Measurements from ENCODE around the gene UBE2J2. TPM values are rescaled to one million over a fixed set of nuclear protein-coding genes. Genes with fewer than 3 reads are reported as not detected.

Gene UBE2J2
- total RNA-seq, 1 donor from 2014 or later = 68.9 TPM

GRCh38 chr1:1309251-1310108, 35.8 kb upstream of the UBE2J2 start:
- no peak for DNase-seq (ENCODE audit: low spot score)

DNA sequence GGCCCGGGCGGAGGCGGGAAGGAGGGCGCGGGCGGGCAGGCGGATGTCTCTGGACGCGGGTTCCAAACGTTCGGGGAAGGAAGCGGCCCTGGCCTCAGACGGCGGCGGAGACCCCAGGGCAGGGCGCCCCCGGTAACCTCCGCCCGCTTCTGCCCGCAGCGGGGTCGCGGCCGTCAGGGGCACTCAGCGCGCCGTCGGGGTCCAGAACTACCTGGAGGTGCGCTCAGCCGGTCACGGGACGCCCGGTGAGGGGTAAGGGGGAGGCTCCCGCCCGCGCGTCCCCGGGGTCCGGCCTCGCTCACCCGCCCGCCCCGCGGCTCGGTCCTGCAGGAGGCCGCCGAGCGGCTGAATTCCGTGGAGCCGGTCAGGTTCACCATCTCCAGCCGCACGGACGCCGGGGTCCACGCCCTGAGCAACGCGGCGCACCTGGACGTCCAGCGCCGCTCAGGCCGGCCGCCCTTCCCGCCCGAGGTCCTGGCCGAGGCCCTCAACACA, 35.1 kb upstream of the UBE2J2 start:
- no peak for DNase-seq (ENCODE audit: low spot score)

GRCh38 chr1:1307923-1308755, 34.5 kb upstream of the UBE2J2 start, which contains the start of the genes ACAP3 and PUSL1:
TSS of gene ACAP3 (minus strand) at chr1:1307930. CDS start at chr1:1307815, 115 bp downstream.
TSS of gene PUSL1 (plus strand) at chr1:1308597. CDS start at chr1:1308644, 47 bp downstream.
- peak; percentile 87 for DNase-seq (ENCODE audit: low spot score)

- DNase-seq (ENCODE audit: low spot score) = no peak
Measured at GRCh38 chr1:1307261-1307922, 33.7 kb upstream of the UBE2J2 start.

DNA sequence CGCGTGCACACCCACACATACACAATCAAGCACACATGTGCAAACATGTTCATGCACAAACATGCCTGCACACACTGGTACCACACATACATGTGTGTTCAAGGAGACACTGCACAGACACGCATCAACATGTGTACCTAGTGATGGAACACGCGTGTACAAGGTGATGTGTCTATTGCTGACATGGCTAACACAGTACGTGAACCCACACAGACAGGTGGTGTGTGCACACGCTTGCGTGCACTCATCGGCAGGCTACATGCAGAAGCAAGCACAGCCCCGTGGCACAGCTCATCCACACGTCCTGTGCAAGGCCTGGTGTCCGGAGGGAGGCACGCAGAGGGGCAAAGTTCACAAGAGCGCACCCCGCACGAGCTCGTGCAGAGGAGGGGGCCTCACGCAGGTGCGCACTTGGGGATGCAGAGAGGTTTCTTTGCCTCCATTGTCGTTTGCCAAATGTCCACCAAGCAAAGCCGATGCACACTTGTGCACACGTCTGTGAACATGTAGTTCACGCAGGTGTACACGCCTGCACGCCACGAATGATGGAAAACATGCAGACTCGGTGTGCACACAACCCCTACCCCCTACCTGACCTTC, 33.1 kb upstream of the UBE2J2 start:
- DNase-seq (ENCODE audit: low spot score) = no peak

DNA sequence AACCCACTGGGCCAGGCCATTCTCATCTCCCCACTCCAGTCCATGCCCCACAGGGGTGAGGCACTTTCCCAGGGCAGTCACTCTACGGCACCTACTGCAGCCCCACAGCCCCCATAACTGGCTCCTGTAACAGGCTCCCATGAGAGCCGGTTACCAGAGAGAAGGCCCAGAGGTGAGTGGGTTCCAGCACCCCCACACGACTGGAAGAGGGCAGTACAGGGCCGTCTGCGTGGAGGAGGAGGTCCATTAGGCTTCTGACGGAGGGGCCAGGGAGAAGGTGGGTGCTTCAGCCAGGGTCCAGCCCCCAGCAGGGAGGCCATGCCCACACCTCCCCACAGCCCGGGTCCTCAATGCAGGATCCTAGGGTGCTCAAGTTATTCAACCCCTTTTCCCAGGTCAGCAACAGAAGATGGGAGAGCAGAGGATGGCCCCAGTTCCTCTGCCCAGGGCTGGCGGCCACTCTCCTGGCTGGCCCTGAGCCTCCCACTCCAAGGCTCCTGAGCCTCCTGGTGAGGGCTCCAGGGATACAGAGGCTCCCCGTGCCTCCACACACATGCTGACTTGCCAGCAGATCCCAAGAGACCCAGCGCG, 32.5 kb upstream of the UBE2J2 start:
- no peak for DNase-seq (ENCODE audit: low spot score)

DNA sequence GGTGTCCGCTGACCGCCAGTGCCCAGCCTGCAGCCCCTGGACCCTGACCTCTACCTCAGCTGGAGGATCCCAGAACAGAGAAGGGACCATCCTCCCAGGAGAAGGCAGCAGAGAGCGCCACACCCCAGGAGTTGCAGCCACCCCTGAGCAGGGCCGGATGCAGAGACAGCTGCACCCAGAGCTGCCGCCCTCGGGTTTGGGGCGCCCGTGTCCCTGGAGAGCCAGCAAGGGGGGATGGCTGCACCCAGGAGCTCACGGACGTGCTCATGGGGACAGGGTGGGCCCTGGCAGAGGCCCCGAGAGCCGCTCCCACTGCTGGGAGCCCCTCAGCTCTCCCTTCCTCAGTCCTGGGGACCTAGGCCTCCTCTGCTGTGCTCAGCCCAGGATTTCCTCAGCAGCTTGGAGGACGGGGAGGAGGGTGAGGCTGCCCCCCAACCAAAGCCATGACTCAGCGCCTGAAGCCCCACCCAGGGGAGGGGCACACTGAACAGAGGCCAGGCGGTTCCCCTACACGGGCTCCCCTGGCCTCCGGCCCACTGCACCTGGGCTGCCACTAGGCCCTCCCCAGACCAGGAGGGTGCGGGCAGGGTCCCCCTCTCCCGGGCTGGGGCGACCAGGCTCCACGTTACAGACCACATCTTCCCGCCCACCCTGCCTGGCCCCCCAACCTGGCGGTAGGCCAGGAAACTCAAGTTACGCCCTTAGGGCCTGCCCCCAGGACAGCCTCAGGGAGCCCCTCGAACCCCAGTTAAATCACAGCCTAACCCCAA, 31.8 kb upstream of the UBE2J2 start:
- peak; percentile 51 for DNase-seq (ENCODE audit: low spot score)

GRCh38 chr1:1304331-1305299, 31.0 kb upstream of the UBE2J2 start:
- DNase-seq (ENCODE audit: low spot score) = peak; percentile 87

- DNase-seq (ENCODE audit: low spot score) = no peak
Measured at GRCh38 chr1:1303736-1304135, 30.1 kb upstream of the UBE2J2 start.

GRCh38 chr1:1302951-1303509, 29.4 kb upstream of the UBE2J2 start:
- no peak for DNase-seq (ENCODE audit: low spot score)

DNA sequence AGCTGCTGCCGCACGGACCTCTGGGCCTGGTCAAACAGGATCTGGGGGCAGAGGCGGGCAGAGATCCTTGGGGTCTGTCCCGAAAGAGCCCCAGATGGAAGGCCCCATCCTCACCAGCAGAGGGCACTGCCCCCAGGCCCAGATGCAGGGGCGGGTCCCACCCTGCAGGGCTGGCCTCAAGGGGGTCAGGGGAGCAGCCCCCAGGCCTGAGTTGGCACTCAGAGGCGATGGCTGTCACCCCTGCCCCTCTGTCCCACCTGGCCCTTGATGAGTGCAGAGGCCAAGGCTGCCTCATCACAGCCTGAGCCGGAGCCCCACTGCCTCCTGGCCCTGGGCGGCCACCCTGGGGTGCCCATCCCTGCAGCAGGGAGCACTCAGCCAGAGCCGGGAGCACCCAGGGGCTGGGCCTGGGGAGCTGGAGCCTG, 28.4 kb upstream of the UBE2J2 start:
- no peak for DNase-seq (ENCODE audit: low spot score)

DNA sequence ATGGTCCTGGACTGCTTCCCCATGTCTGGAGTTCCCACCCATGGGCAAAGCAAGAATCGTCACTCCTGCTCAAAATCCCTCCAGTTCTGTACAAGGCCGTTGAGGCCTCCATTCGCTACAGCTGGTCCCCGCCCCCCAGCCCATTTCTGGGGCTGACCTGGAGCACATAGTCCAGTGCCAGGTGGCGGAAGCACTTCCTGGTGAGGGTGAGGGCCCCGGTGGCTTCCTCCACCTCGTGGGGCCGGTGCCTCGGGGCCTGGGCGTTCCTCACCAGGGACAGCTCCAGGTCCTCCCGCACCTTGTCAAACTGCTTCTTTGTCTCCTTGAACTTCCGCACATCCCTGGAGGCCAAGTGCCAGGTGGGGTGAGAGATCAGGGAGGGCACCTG, 26.7 kb upstream of the UBE2J2 start:
- no peak for DNase-seq (ENCODE audit: low spot score)

DNA sequence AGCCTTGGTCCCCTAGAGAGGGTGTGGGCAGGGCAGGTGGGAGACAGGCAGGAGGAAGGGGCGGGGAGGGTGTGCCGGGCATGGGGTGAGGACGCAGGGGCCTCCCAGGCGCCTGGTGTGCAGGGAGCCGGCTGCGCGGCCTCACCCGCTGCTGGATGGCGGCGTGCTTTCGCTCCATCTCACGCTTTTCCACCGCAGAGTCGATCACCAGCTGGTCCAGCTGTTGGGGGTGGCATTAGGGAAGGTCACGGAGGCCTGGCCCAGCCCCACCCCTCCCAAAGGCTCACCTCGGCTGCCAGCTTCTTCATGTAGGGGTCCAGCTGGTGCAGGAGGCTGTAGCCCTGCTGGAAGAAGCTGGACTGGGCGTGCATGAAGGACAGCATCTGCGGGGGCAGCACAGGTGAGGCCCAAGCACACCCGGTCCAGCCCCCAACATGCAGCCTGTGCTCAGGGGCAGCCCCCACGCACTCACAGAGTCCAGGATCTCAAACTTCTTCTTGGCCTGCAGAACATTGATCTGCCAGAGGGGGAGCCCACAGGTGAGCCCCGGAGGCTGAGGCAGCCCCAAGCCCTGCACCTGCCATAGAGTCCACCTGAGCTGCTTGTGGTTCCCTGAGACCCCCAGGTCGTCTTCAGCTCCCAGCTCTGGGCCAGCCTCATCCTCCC, 26.2 kb upstream of the UBE2J2 start:
- no peak for DNase-seq (ENCODE audit: low spot score)

DNA sequence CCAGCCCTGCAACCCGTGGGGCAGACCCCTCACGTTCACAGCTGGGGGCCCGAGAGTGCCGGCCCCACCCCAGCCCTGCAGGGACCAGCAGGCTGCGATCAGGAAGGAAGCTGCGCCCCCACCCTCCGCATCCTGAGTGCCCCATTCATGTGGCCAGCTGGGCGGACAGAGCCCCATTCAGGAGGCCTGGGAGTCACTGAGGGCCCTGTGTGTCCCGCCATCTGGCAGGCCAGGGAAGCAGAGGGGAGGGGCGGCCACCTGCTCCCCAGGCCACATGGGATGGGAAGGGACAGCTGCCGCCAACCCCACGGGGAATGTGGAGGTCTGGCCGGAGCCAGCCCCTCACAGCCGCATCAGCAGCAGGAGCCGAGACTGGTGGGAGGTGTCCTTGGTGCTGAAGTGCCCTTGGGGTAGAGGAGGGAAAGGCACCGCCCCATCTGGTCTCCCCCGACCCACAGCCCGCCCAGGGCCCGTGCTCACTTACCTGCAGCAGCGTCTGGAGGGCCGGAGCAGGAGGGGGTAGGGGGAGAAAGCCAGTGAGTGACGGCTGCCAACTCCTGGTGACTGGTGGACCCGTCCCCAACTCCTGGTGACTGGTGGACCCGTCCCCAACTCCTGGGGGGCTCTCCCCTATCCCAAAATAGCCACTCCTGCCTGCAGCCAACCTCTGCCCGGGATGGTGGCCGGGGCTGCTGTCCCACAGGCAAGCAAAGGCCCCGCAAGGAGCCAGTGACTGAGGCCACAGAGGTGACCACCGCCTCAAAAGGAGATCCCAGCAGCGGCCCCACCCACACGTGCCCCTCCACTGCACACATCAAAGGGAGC, 25.4 kb upstream of the UBE2J2 start:
- no peak for DNase-seq (ENCODE audit: low spot score)

DNA sequence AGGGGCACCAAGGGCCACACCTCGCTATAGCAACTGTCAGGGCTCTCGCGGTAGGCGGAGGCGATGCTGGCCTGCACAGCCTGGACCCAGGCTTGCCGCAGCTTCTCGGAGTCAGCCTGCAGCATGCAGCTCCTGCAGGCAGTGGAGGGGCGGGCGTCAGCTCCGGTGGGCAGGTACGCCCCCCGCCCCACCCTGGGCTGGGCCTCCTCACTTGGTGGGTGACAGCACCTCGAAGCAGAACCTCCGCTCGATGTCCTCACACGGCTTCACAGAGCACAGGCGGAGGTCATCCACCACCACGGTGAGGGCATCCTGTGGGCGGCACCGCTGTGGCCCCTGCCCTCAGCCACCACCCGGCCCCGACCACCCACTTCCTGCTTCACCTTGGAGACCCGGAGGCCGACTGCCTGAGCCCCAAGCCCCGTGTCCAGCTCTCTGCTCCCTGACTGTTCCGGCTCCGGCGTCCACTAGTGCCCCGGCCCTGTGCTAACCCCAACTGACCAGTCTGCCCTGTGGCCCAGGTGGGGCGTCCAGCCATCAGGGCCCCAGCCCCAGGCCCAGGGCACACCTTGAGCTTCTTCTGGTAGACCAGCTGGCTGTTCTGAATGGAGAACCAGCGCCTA, 24.3 kb upstream of the UBE2J2 start:
- DNase-seq (ENCODE audit: low spot score) = no peak

- DNase-seq (ENCODE audit: low spot score) = no peak
Measured at GRCh38 chr1:1296070-1297061, 22.7 kb upstream of the UBE2J2 start.
